GM12878 (cell line): ENCODE results near the gene HMGXB4. TPM values are rescaled to one million over a fixed set of nuclear protein-coding genes. Genes with fewer than 3 reads are reported as not detected.

Experiments used
- ATAC-seq: fragments of 200-7000 bp; cut with Tn5 transposase; 3 replicates; pipeline ENCODE4 v1.9.1; 2020; ENCODE audit warnings: mild to moderate bottlenecking, moderate library complexity
- BruUV-seq: library from RNA; stranded (reverse); fragments of 400-500 nt; replicated peaks from 2 replicates; lab custom pipeline; 2021; lab: Mats Ljungman, UMichigan
- CTCF ChIA-PET: fragments of 300-600 bp; sonication (Branson Sonifier 250); formaldehyde crosslinking; extraction: SDS; loops from one replicate; lab custom pipeline; 2021; ENCODE audit warnings: inconsistent platforms; lab: Yijun Ruan, JAX
- POLR2A ChIA-PET: fragments of 350-600 bp; formaldehyde crosslinking; extraction: SDS; loops from one replicate; lab custom pipeline; 2021; ENCODE audit warnings: inconsistent platforms; lab: Charles Lee
- RAD21 ChIA-PET: fragments of 300-600 bp; sonication (Branson Sonifier 250); formaldehyde crosslinking; loops from one replicate; lab custom pipeline; 2023; ENCODE audit warnings: antibody characterized with exemption; ENCODE audit not compliant: unreplicated experiment; lab: Charles Lee
- SMC1A ChIA-PET: fragments of 300-600 bp; sonication (Branson Sonifier 250); formaldehyde crosslinking; loops from one replicate; lab custom pipeline; 2023; ENCODE audit not compliant: unreplicated experiment, uncharacterized antibody; lab: Charles Lee
- DNase-seq: peaks from one replicate; pipeline ENCODE4 v3.0.0-alpha.2; 2011; ENCODE audit warnings: low read depth, low spot score
- FAIRE-seq: peaks from 3 replicates; lab custom pipeline; 2011; peaks lifted over from hg19 to GRCh38; lab: Jason Lieb, UNC
- H2AFZ ChIP-seq: 2 replicates; pipeline ENCODE4 v1.6.0; 2011; ENCODE audit warnings: low read depth, low read length, control low read depth; ENCODE audit not compliant: control insufficient read depth
- H3K27ac ChIP-seq: 2 replicates; pipeline ENCODE4 v1.5.1; 2011; ENCODE audit warnings: control low read depth; ENCODE audit not compliant: control insufficient read depth, insufficient read depth
- H3K27me3 ChIP-seq, 2 experiments: replicated peaks in 1 of 2; 2 replicates each; pipeline versions ENCODE4 v1.6.0 to v1.6.1; 2011; ENCODE audit warnings: low read length in 1 of 2; ENCODE audit not compliant: control insufficient read depth in 2 of 2, insufficient read depth in 2 of 2
- H3K36me3 ChIP-seq, 2 experiments: 2 replicates each; pipeline ENCODE4 v1.5.1; 2011; ENCODE audit warnings: low read length in 1 of 2; ENCODE audit not compliant: control insufficient read depth in 2 of 2, insufficient read depth in 2 of 2
- H3K4me1 ChIP-seq: 2 replicates; pipeline ENCODE4 v1.6.1; 2011; ENCODE audit warnings: mild to moderate bottlenecking, low read length, moderate library complexity, mixed read lengths; ENCODE audit not compliant: control insufficient read depth, insufficient read depth
- H3K4me2 ChIP-seq: 2 replicates; pipeline ENCODE4 v1.6.0; 2011; ENCODE audit warnings: control low read depth; ENCODE audit not compliant: control insufficient read depth, insufficient read depth
- H3K4me3 ChIP-seq: fragments of 200-600 bp; sonication (generic); 2 replicates; pipeline ENCODE4 v1.5.1; 2016
- H3K79me2 ChIP-seq: 2 replicates; pipeline ENCODE4 v1.6.0; 2011; ENCODE audit warnings: low read length; ENCODE audit not compliant: control insufficient read depth, insufficient read depth
- H3K9ac ChIP-seq: 2 replicates; pipeline ENCODE4 v1.8.0; 2011; ENCODE audit warnings: low read length, control low read depth, mixed read lengths; ENCODE audit not compliant: control insufficient read depth, insufficient read depth
- H3K9me3 ChIP-seq: replicated peaks from 3 replicates; pipeline ENCODE4 v1.5.1; 2011; ENCODE audit warnings: mild to moderate bottlenecking, low read length; ENCODE audit not compliant: control insufficient read depth, insufficient read depth
- H4K20me1 ChIP-seq: 2 replicates; pipeline ENCODE4 v1.6.0; 2011; ENCODE audit not compliant: control insufficient read depth, insufficient read depth
- HDGF ChIP-seq: fragments of 450-650 bp; IDR thresholded peaks from 2 replicates; pipeline ENCODE4 v1.6.1; 2016; ENCODE audit warnings: antibody characterized with exemption
- MEF2A ChIP-seq: IDR thresholded peaks from 2 replicates; pipeline ENCODE4 v1.6.1; 2011; ENCODE audit warnings: low read depth, mild to moderate bottlenecking, low read length, moderate library complexity; ENCODE audit not compliant: insufficient read depth
- MXI1 ChIP-seq: fragments of 150-350 bp; IDR thresholded peaks from 2 replicates; pipeline ENCODE4 v1.6.1; 2011; ENCODE audit warnings: low read depth, mild to moderate bottlenecking, inconsistent platforms, low read length, improper control_type of control experiment
- NFIC ChIP-seq: IDR thresholded peaks from 2 replicates; pipeline ENCODE4 v1.6.1; 2012; ENCODE audit warnings: low read depth, mild to moderate bottlenecking, inconsistent platforms, low read length, moderate library complexity
- NFYB ChIP-seq: IDR thresholded peaks from 2 replicates; pipeline ENCODE4 v1.6.1; 2011; ENCODE audit warnings: low read depth, mild to moderate bottlenecking, low read length, improper control_type of control experiment, moderate library complexity; ENCODE audit not compliant: insufficient read depth
- RAD21 ChIP-seq: IDR thresholded peaks from 2 replicates; pipeline ENCODE4 v1.6.1; 2011; ENCODE audit warnings: mild to moderate bottlenecking, low read depth, low read length, moderate library complexity; ENCODE audit not compliant: insufficient read depth
- RUNX3 ChIP-seq: IDR thresholded peaks from 2 replicates; pipeline ENCODE4 v1.6.1; 2012; ENCODE audit warnings: low read length, inconsistent platforms
- SREBF1 ChIP-seq: IDR thresholded peaks from 2 replicates; pipeline ENCODE4 v1.6.1; 2012; ENCODE audit warnings: mild to moderate bottlenecking, low read length
- YY1 ChIP-seq: IDR thresholded peaks from 2 replicates; pipeline ENCODE4 v1.6.1; 2011; ENCODE audit warnings: low read depth, mild to moderate bottlenecking, low read length
- WGBS: methylation state at CpG from one replicate; pipeline ENCODE4 v1.1.6; 2016; ENCODE audit warnings: low lambda C conversion rate; ENCODE audit not compliant: insufficient replicate concordance, insufficient coverage; ENCODE audit errors: missing lambda C conversion rate; 5-methylcytosine and 5-hydroxymethylcytosine counted together
- in situ Hi-C: fragments of 300-500 bp; cut with MboI; formaldehyde crosslinking; loops from 9 replicates; pipeline ENCODE4 v1.14.3; 2018; ENCODE audit warnings: mixed read lengths
- intact Hi-C: fragments of 100-400 bp; cut with micrococcal nuclease; formaldehyde crosslinking; loops from one replicate; pipeline ENCODE4 v1.14.2; 2022; ENCODE audit not compliant: unreplicated experiment
- polyA plus RNA-seq, 11 experiments: library from polyadenylated mRNA; depleted of rRNA in 4 of 11; unstranded in 6 of 11; stranded (reverse) in 5 of 11; fragments of >200 nt; fragmentation: Nextera tagmentation in 4 of 11; fragmentation: Illumina TruSeq in 1 of 11; extraction: Ambion mirVana in 4 of 11; extraction: Trizol in 1 of 11; gene quantifications; 1 replicate in 1 of 11; 2 replicates in 10 of 11; pipeline versions ENCODE4 v1.2.1 to v1.2.3, GENCODE V29; 2011 to 2016; ENCODE audit warnings: inconsistent platforms in 2 of 11, missing spikeins in 2 of 11, low read depth in 1 of 11
- total RNA-seq, 4 experiments: library from RNA; depleted of rRNA in 3 of 4; stranded (reverse); fragments of >200 nt in 3 of 4; fragmentation: Illumina TruSeq in 1 of 4; extraction: Trizol in 1 of 4; gene quantifications; 2 replicates each; pipeline versions ENCODE4 v1.2.1 to v1.2.3, GENCODE V29; 2013 to 2021
- TF ChIP-seq, protein P1 (sequence below), 3 experiments: IDR thresholded peaks in 2 of 3; conservative IDR thresholded peaks in 1 of 3; 2 replicates each; pipeline ENCODE4 v1.5.1; 2011; ENCODE audit warnings: low read depth in 3 of 3, low read length in 3 of 3, mild to moderate bottlenecking in 3 of 3, control low read depth in 2 of 3, moderate library complexity in 2 of 3, inconsistent platforms in 1 of 3, mixed read lengths in 1 of 3; ENCODE audit not compliant: control insufficient read depth in 2 of 3, insufficient read depth in 1 of 3; ENCODE audit errors: extremely low read depth in 1 of 3
- TF ChIP-seq, protein P2 (sequence below): IDR thresholded peaks from 2 replicates; pipeline ENCODE4 v1.6.1; 2011; ENCODE audit warnings: borderline replicate concordance, low read depth, mild to moderate bottlenecking, moderate library complexity, low read length; ENCODE audit not compliant: insufficient read depth, poor library complexity, severe bottlenecking

HMGXB4 gene
- total and polyA plus RNA-seq, 10 of the 15 experiments (the other 5 are each of a cell fraction or from before 2014, with no cell fraction given) = 15.5 to 44.5 (median 24.9) TPM

DNA sequence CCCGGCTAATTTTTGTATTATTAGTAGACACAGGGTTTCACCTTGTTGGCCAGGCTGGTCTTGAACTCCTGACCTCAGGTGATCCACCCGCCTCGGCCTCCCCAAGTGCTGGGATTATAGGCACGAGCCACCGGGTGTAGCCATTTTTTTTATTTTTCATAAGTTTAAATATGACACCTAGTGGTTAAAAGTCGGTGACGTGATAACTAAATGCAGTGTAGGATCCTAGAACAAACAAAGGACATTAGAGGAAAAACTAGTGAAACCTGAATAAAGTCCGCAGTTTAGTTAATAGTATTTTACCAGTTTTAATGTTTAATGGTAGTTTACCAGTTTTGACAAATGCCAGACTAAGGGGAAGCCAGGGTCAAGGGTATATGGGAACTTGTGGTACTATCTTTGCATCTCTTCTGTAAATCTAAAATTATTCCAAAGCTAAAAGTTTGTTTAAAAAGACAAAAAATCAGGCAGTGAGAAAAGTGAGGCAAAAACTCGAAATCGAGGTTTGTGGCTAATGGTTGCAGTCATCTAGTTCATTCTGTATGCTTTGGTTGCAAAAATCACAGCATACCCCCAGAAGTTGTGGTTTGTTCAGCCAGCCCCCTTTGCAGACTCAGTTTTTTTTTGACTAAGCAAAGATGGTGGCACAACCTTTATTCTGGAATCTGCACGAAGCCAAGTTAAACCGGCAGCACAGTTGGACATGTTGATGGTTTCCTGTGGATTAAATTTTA is 72.0 kb downstream of the HMGXB4 start:
- TF ChIP-seq NFYB = no peak
- TF ChIP-seq SREBF1 = no peak
- TF ChIP-seq MXI1 = no peak
- 0 out of 2 replicates have a peak, but pooled peaks have one; percentile 21 for TF ChIP-seq YY1
- peak; percentile 36; the same call in 1 of the 2 replicates for TF ChIP-seq RAD21
- no peak for TF ChIP-seq HDGF
- TF ChIP-seq, protein P1, sequence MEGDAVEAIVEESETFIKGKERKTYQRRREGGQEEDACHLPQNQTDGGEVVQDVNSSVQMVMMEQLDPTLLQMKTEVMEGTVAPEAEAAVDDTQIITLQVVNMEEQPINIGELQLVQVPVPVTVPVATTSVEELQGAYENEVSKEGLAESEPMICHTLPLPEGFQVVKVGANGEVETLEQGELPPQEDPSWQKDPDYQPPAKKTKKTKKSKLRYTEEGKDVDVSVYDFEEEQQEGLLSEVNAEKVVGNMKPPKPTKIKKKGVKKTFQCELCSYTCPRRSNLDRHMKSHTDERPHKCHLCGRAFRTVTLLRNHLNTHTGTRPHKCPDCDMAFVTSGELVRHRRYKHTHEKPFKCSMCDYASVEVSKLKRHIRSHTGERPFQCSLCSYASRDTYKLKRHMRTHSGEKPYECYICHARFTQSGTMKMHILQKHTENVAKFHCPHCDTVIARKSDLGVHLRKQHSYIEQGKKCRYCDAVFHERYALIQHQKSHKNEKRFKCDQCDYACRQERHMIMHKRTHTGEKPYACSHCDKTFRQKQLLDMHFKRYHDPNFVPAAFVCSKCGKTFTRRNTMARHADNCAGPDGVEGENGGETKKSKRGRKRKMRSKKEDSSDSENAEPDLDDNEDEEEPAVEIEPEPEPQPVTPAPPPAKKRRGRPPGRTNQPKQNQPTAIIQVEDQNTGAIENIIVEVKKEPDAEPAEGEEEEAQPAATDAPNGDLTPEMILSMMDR (IDR thresholded peaks at IDR 0.05 in 2 of 3, conservative IDR thresholded peaks at IDR 0.05 in 1 of 3; ENCODE audit: control insufficient read depth in 2 of 3, extremely low read depth in 1 of 3, insufficient read depth in 1 of 3, low read depth in 3 of 3, low read length in 3 of 3) = peak in 1 of 3 experiments; percentile 4; a peak in 1 of 6 replicates
- TF ChIP-seq MEF2A = no peak
- TF ChIP-seq RUNX3 = peak; percentile 49
- no peak for TF ChIP-seq NFIC
- TF ChIP-seq, protein P2, sequence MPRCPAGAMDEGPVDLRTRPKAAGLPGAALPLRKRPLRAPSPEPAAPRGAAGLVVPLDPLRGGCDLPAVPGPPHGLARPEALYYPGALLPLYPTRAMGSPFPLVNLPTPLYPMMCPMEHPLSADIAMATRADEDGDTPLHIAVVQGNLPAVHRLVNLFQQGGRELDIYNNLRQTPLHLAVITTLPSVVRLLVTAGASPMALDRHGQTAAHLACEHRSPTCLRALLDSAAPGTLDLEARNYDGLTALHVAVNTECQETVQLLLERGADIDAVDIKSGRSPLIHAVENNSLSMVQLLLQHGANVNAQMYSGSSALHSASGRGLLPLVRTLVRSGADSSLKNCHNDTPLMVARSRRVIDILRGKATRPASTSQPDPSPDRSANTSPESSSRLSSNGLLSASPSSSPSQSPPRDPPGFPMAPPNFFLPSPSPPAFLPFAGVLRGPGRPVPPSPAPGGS = no peak
- TF ChIP-seq, all 136 proteins: peak for 4
- Histone ChIP-seq H3K27me3 (no peaks in the 10 kb centered on the region), H3K4me3 (no peak overlapping the region), H3K36me3 (peaks cover 0 to 30% of the 10 kb centered on the region in 2 experiments; a peak in 3 of 4 replicates), H2AFZ (no peak overlapping the region), H4K20me1 (no peaks in the 10 kb centered on the region), H3K4me1 (peaks cover 9% of the 10 kb centered on the region), H3K79me2 (no peaks in the 10 kb centered on the region), H3K9me3 (no peaks in the 10 kb centered on the region), H3K9ac (no peak overlapping the region), H3K27ac (no peak overlapping the region), H3K4me2 (no peak overlapping the region)
- intact Hi-C loops = no loop called here
- no TSS peak for BruUV-seq
- DNase-seq (no peak), FAIRE-seq (no peak), ATAC-seq (no peak)
- ChIA-PET CTCF (interaction anchor here (0.6 to 2.4 kb wide), 6 partner anchors 22 to 162 kb away, joined by 3 to 8 read pairs (median 4); no protein-coding TSS in a partner anchor), POLR2A (interaction anchor here (1.2 kb wide), 1 partner anchor 17 kb away, joined by 3 read pairs; no protein-coding TSS in a partner anchor), SMC1A (interaction anchor here (0.7 to 1.6 kb wide), 3 partner anchors 19 to 98 kb away, joined by 3 to 5 read pairs (median 5); no protein-coding TSS in a partner anchor), RAD21 (interaction anchor here (1.2 kb wide), 1 partner anchor 175 kb away, joined by 3 read pairs; no protein-coding TSS in a partner anchor)
- 62% methylated on average over 12 of the region's 12 CpGs for WGBS
- in situ Hi-C loops = no loop called here
